Activated CD8-positive, alpha-beta T cell treated with anti-CD3 and anti-CD28 coated beads for 36 hours (primary cell): ENCODE data around the gene RSF1. TPM values are rescaled to one million over a fixed set of nuclear protein-coding genes. Genes with fewer than 3 reads are reported as not detected.

Experiments
- ATAC-seq: fragments of 200-7000 bp; cut with Tn5 transposase; one replicate; pipeline ENCODE4 v1.10.0; 2021; ENCODE audit warnings: mild to moderate bottlenecking, moderate library complexity
- CTCF ChIA-PET: fragments of 350-600 bp; sonication (Branson Sonifier 250); formaldehyde crosslinking; loops from one replicate; lab custom pipeline; 2021; ENCODE audit warnings: antibody characterized with exemption; lab: Charles Lee
- POLR2A ChIA-PET: fragments of 350-600 bp; sonication (Branson Sonifier 250); formaldehyde crosslinking; loops from one replicate; lab custom pipeline; 2021; ENCODE audit warnings: antibody characterized with exemption; lab: Charles Lee
- DNase-seq: peaks from one replicate; pipeline ENCODE4 v3.0.0-alpha.2; 2020
- H3K27ac Mint-ChIP-seq: one replicate; pipeline ENCODE4 v1.8.0; 2021; ENCODE audit warnings: mild to moderate bottlenecking, mixed read lengths
- H3K27me3 Mint-ChIP-seq: one replicate; pipeline ENCODE4 v1.8.0; 2021; ENCODE audit warnings: mixed read lengths
- H3K36me3 Mint-ChIP-seq: one replicate; pipeline ENCODE4 v1.8.0; 2021; ENCODE audit warnings: low read depth, mixed read lengths
- H3K4me1 Mint-ChIP-seq: one replicate; pipeline ENCODE4 v1.8.0; 2021; ENCODE audit warnings: low read depth, mixed read lengths
- H3K4me3 Mint-ChIP-seq: one replicate; pipeline ENCODE4 v1.8.0; 2021; ENCODE audit warnings: mild to moderate bottlenecking, moderate library complexity, mixed read lengths
- H3K9me3 Mint-ChIP-seq: one replicate; pipeline ENCODE4 v1.8.0; 2021; ENCODE audit warnings: mixed read lengths
- CTCF ChIP-seq: fragments of 200-600 bp; IDR thresholded peaks from one replicate; pipeline ENCODE4 v1.8.0; 2022; ENCODE audit warnings: antibody characterized with exemption, mild to moderate bottlenecking
- intact Hi-C: fragments of 100-400 bp; cut with micrococcal nuclease; formaldehyde crosslinking; loops from one replicate; pipeline ENCODE4 v1.10.0; 2022
- total RNA-seq, 2 experiments: library from RNA; stranded (reverse); gene quantifications; one replicate each; pipeline ENCODE4 v1.2.3, GENCODE V29; 2021

Gene RSF1
- total RNA-seq, 2 experiments from 2014 or later: 45.4 to 47.7 TPM

GRCh38 chr11:77819411-77819920 is 1.1 kb downstream of the RSF1 start:
- CTCF ChIA-PET: interaction anchor here (1.0 to 1.6 kb wide), 4 partner anchors 18 to 196 kb away, joined by 3 to 8 read pairs (median 5); partner anchors contain the start of gene INTS4
- intact Hi-C loops: loop anchor here (10.0 kb wide), 1 partner anchor 175 kb away; the partner anchor contains the start of gene INTS4
- peak overlapping the region; percentile 96 for H3K4me3 Mint-ChIP-seq

DNA sequence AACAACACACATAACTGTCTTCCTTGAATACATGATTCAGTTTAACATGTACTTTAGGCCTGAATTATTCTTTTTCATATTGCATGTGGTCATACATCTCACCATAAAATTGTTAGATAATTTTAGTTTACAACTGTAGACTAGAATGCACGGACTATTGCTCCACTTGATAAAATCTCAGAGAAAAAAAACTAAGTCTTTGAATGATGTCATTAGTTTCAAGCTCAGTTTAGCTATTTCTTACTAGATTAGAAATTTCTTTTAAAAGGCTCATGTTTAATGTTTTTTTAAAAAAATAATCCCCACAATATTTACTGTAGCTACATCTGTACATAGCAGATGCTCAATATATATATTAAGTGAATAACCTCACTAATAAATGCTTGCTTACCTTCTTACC is 5.1 kb downstream of the RSF1 start:
- DNase-seq (no peak), ATAC-seq (no peak)
- ChIA-PET POLR2A (no interaction called here), CTCF (no interaction called here)
- H3K27me3 Mint-ChIP-seq: no peaks in the 10 kb centered on the region
- H3K4me1 Mint-ChIP-seq: peaks cover 48% of the 10 kb centered on the region
- H3K4me3 Mint-ChIP-seq: no peak overlapping the region
- TF ChIP-seq CTCF: no peak
- H3K36me3 Mint-ChIP-seq: peaks cover 27% of the 10 kb centered on the region
- peaks cover 3% of the 10 kb centered on the region for H3K9me3 Mint-ChIP-seq
- H3K27ac Mint-ChIP-seq: no peak overlapping the region
- intact Hi-C loops: loop anchor here (10.0 kb wide), 1 partner anchor 179 kb away; the partner anchor contains the start of gene INTS4

More at GRCh38 chr11:77819411-77819920, 1.1 kb downstream of the RSF1 start:
- Mint-ChIP-seq H3K4me1 (peaks cover 35% of the 10 kb centered on the region), H3K27ac (peak overlapping the region; percentile 98), H3K27me3 (no peaks in the 10 kb centered on the region), H3K36me3 (peaks cover 6% of the 10 kb centered on the region), H3K9me3 (peaks cover 3% of the 10 kb centered on the region)
- POLR2A ChIA-PET: interaction anchor here (0.6 to 2.0 kb wide), 7 partner anchors 13 to 472 kb away, joined by 3 to 9 read pairs (median 3); partner anchors contain the start of gene INTS4
- DNase-seq (peak; percentile 93), ATAC-seq (peak; percentile 66)
- TF ChIP-seq CTCF: peak; percentile 16

DNA sequence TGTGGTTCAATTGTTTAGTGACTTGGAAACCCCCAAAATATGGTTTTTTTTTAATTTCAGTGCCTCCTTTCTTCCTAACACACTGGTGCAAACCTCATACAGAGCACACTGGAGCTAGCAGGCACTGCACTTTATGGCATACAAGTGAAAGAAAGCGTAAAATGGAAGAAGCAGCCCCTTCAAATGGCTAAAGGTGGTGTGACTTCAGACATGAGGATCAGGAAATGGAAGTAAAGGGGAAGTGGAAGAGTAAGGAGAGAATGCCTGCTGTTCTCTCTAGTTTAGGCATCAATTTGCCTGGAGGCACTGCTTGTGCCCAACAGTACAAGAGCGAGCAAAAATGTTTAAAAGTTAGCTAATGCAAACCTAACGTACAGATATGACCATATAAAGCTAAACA is 5.7 kb downstream of the RSF1 start:
- Mint-ChIP-seq H3K4me1 (peaks cover 52% of the 10 kb centered on the region), H3K4me3 (no peak overlapping the region), H3K9me3 (peaks cover 3% of the 10 kb centered on the region), H3K36me3 (peaks cover 30% of the 10 kb centered on the region), H3K27me3 (no peaks in the 10 kb centered on the region), H3K27ac (no peak overlapping the region)
- CTCF ChIA-PET: no interaction called here
- POLR2A ChIA-PET: no interaction called here
- TF ChIP-seq CTCF: no peak
- no peak for ATAC-seq
- no peak for DNase-seq
- intact Hi-C loops: loop anchor here (10.0 kb wide), 1 partner anchor 180 kb away; the partner anchor contains the start of gene INTS4

GRCh38 chr11:77813256-77813655 is 7.3 kb downstream of the RSF1 start:
- ChIA-PET CTCF (no interaction called here), POLR2A (no interaction called here)
- Mint-ChIP-seq H3K4me3 (no peak overlapping the region), H3K9me3 (peaks cover 3% of the 10 kb centered on the region), H3K4me1 (peaks cover 53% of the 10 kb centered on the region), H3K36me3 (peaks cover 33% of the 10 kb centered on the region), H3K27me3 (no peaks in the 10 kb centered on the region), H3K27ac (no peak overlapping the region)
- ATAC-seq: no peak
- intact Hi-C loops: loop anchor here (10.0 kb wide), 1 partner anchor 182 kb away; the partner anchor contains the start of gene INTS4
- TF ChIP-seq CTCF: no peak
- no peak for DNase-seq

GRCh38 chr11:77806993-77807392 is 13.5 kb downstream of the RSF1 start:
- DNase-seq (no peak), ATAC-seq (no peak)
- POLR2A ChIA-PET: interaction anchor here (1.2 kb wide), 1 partner anchor 12 kb away, joined by 3 read pairs; no protein-coding TSS in a partner anchor
- intact Hi-C loops: no loop called here
- Mint-ChIP-seq H3K36me3 (peaks cover 22% of the 10 kb centered on the region), H3K27me3 (no peaks in the 10 kb centered on the region), H3K4me1 (peaks cover 48% of the 10 kb centered on the region), H3K27ac (no peak overlapping the region), H3K9me3 (no peaks in the 10 kb centered on the region), H3K4me3 (no peak overlapping the region)
- CTCF ChIA-PET: no interaction called here
- no peak for TF ChIP-seq CTCF
